Psoas muscle (tissue), 8 donors: Measurements from ENCODE around the gene ZSWIM6. TPM values are rescaled to one million over a fixed set of nuclear protein-coding genes. Genes with fewer than 3 reads are reported as not detected.

Source experiments
- ATAC-seq, 4 donors: fragments of 200-7000 bp; cut with Tn5 transposase; one replicate each; pipeline ENCODE4 v1.9.1; 2020; ENCODE audit warnings: moderate library complexity in 3 of 4, mild to moderate bottlenecking in 2 of 4
- DNase-seq, 2 donors: peaks; one replicate each; pipeline ENCODE4 v3.0.0-alpha.2; 2020
- H3K27ac ChIP-seq: fragments of 200-600 bp; one replicate; pipeline ENCODE4 v1.8.0; 2022
- H3K27me3 ChIP-seq, 3 donors: fragments of 200-600 bp in 1 of 3; one replicate each; pipeline versions ENCODE4 v1.6.1 to v1.8.0; 2013 to 2022; ENCODE audit warnings: low read length in 2 of 3, mild to moderate bottlenecking in 2 of 3, moderate library complexity in 1 of 3; ENCODE audit not compliant: insufficient read depth in 3 of 3
- H3K36me3 ChIP-seq, 2 donors: fragments of 200-600 bp in 1 of 2; one replicate each; pipeline versions ENCODE4 v1.6.1 to v1.8.0; 2013 to 2022; ENCODE audit warnings: low read depth in 1 of 2, mild to moderate bottlenecking in 1 of 2, moderate library complexity in 1 of 2; ENCODE audit not compliant: insufficient read depth in 1 of 2
- H3K4me1 ChIP-seq: fragments of 200-600 bp; one replicate; pipeline ENCODE4 v1.8.0; 2022
- H3K4me3 ChIP-seq: fragments of 200-600 bp; one replicate; pipeline ENCODE4 v1.8.0; 2022; ENCODE audit warnings: mild to moderate bottlenecking
- H3K9me3 ChIP-seq: fragments of 200-600 bp; one replicate; pipeline ENCODE4 v1.8.0; 2022
- WGBS, 3 donors: extraction: QIAGEN DNeasy Blood & Tissue Kit; methylation state at CpG; one replicate each; pipeline versions ENCODE4 v1.1.6 to v1.1.7; 2013; 5-methylcytosine and 5-hydroxymethylcytosine counted together
- intact Hi-C, 2 donors: fragments of 100-400 bp; cut with DNase I; formaldehyde crosslinking; loops; one replicate each; pipeline versions ENCODE4 v1.11.0 to v1.14.2; 2022
- polyA plus RNA-seq, 3 donors: library from polyadenylated mRNA; stranded (reverse); fragments of 200-250 nt; gene quantifications; one replicate each; pipeline ENCODE4 v1.2.3, GENCODE V29; 2013
- total RNA-seq, 4 donors: library from RNA; stranded (reverse); fragmentation: NEBNext Ultra II Directional in 2 of 4; extraction: Animal tissue kit (Norgen Biotek cat#: 25700) in 2 of 4; gene quantifications; one replicate each; pipeline versions ENCODE4 v1.2.1 to v1.2.4, GENCODE V29; 2021 to 2023
- TF ChIP-seq, protein P1 (sequence below): fragments of 200-600 bp; IDR thresholded peaks from one replicate; pipeline ENCODE4 v1.8.0; 2022; ENCODE audit warnings: antibody characterized with exemption
- donor health status: healthy with polysubstance abuse.
- donor health status: DM: no; HTN: no; CAD: no; lungs with moderate emphysema.
- donor health status: Bipolar disorder and iron deficiency.
- donor health status: healthy.
- donor health status: DM: yes; HTN: yes; CAD: no.
- donor health status: DM: no; HTN: no; CAD: no.
- donor health status: DM: no; HTN: no; CAD: no.
- donor health status: DM: yes; HTN: yes; CAD: no.

The ZSWIM6 gene
- total and polyA plus RNA-seq, 7 donors, result 1.4 to 6.3 (median 4.0) TPM

DNA sequence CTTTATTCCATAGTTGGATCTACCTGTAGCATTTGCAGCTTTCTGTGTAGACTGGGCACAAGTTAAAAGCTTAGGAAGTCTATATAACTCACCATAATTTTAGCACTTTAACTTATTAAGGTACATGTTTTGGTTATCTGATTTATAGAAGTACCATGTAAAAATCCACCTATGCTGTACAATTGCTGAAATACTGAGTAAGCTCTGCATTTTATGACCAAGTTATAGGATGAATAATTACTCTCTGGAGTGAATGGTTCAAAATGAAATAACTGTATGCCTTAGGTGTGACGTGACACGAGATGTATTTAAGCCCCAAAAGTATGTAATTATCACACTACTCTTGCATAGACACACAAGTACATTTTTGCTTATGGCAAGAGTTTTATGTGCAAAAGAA lies 22.1 kb downstream of the ZSWIM6 start:
- intact Hi-C loops, result no loop called here
- 88 to 96% (median 91%) methylated on average over 2 of the region's 2 CpGs for WGBS, 3 donors
- Histone ChIP-seq H3K9me3 (peaks cover 8% of the 10 kb centered on the region), H3K4me1 (peaks cover 21% of the 10 kb centered on the region), H3K36me3 (no peaks in the 10 kb centered on the region), H3K27ac (no peak overlapping the region), H3K4me3 (no peak overlapping the region), H3K27me3 (no peaks in the 10 kb centered on the region)
- TF ChIP-seq, protein P1, sequence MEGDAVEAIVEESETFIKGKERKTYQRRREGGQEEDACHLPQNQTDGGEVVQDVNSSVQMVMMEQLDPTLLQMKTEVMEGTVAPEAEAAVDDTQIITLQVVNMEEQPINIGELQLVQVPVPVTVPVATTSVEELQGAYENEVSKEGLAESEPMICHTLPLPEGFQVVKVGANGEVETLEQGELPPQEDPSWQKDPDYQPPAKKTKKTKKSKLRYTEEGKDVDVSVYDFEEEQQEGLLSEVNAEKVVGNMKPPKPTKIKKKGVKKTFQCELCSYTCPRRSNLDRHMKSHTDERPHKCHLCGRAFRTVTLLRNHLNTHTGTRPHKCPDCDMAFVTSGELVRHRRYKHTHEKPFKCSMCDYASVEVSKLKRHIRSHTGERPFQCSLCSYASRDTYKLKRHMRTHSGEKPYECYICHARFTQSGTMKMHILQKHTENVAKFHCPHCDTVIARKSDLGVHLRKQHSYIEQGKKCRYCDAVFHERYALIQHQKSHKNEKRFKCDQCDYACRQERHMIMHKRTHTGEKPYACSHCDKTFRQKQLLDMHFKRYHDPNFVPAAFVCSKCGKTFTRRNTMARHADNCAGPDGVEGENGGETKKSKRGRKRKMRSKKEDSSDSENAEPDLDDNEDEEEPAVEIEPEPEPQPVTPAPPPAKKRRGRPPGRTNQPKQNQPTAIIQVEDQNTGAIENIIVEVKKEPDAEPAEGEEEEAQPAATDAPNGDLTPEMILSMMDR, result no peak
- ATAC-seq, result no peak
- no peak for DNase-seq

DNA sequence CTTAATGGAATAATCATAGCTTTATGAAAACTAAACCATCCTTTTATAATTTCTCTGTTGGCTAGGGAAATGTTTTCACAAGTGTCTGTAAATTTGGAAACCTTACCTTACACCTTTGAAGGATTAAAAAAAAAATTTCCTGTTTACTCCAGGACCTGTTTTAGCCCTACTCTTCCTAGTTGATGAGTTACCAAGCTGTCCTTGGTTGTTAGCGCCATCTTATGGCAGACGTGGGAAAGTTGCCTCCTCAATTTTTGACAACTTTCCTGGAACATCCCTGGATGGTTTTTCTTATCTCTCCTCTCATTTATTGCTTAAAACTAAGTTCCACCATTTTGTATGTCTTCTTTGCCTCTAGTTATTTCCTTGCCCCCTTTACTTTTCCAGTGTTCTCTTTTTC lies 25.7 kb downstream of the ZSWIM6 start:
- Histone ChIP-seq H3K27ac (no peak overlapping the region), H3K36me3 (no peaks in the 10 kb centered on the region), H3K27me3 (no peaks in the 10 kb centered on the region), H3K4me3 (no peak overlapping the region), H3K4me1 (peaks cover 6% of the 10 kb centered on the region), H3K9me3 (peaks cover 8% of the 10 kb centered on the region)
- intact Hi-C loops, result no loop called here
- TF ChIP-seq, protein P1, result peak; percentile 12
- 41 to 46% (median 44%) methylated on average over 2 of the region's 2 CpGs for WGBS, 3 donors
- ATAC-seq (no peak), DNase-seq (no peak)

DNA sequence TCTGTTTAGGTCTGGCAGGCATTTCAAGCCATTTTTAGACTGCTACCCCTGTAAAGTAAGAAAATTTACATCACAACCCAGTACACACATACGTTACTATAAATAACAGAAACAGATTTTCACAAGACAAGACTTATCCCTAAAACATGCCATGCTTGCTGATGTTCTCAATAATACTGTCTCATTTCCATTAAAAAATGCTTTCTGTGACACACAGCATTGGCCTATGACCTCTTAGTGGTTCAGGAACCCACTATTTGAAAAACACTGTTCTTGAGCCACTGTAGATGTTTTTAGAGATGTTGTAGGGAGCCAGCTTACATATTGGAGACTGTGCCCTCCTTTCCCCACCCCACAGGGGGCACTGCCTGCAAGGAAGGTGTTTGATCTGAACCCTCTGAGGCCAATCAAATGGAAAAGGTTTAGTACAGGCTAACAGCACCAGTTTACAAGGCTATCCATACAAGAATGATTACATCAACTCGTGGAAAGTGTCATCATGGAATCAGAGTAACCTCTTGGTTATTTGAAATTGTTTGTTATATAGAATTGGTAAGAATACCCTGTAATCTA lies 30.8 kb downstream of the ZSWIM6 start:
- H3K36me3 ChIP-seq, result no peaks in the 10 kb centered on the region
- TF ChIP-seq, protein P1, result no peak
- H3K4me1 ChIP-seq, result peaks cover 9% of the 10 kb centered on the region
- intact Hi-C loops, result no loop called here
- H3K27ac ChIP-seq, result no peak overlapping the region
- 83 to 87% (median 83%) methylated on average over 2 of the region's 2 CpGs for WGBS, 3 donors
- H3K4me3 ChIP-seq, result no peak overlapping the region
- no peaks in the 10 kb centered on the region for H3K27me3 ChIP-seq
- DNase-seq (no peak), ATAC-seq (peak in 1 of 4 donors; percentile 42)
- H3K9me3 ChIP-seq, result no peaks in the 10 kb centered on the region

DNA sequence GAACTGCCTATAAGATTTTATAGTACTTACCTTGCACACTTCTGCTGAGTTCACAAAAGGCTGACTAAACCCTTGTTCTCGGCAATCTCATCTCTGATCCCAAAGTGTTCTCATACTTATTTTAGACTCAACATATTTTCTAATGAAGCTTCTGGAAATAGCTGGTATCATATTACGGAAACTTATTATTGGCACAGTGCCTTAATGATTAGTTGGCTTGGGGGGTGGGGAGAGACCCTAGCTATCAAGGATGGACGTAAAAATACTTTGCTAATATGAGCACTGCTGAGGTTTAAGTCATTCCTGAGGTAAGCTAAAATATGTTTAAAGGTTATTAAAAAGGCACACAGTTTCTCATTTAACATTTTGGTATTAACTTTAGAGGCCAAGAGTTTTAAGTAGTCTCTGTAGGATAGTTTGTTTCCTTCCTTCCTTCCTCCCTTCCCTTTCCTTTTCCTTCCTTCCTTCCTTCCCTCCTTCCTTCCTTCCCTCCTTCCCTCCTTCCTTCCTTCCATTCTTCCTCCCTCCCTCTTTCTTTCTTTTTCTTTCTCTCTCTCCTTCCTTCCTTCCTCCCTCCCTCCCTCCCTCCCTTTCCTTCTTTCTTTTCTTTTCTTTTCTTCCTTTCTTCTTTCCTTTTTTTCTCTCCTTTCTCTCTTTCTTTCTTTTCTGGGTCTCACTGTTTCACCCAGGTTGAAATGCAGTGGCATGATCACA lies 31.5 kb downstream of the ZSWIM6 start:
- no peaks in the 10 kb centered on the region for H3K9me3 ChIP-seq
- ATAC-seq (no peak), DNase-seq (no peak)
- H3K4me3 ChIP-seq, result no peak overlapping the region
- H3K36me3 ChIP-seq, result no peaks in the 10 kb centered on the region
- H3K27ac ChIP-seq, result no peak overlapping the region
- WGBS, 3 donors, result 68 to 88% (median 74%) methylated on average over 3 of the region's 3 CpGs
- TF ChIP-seq, protein P1, result no peak
- no peaks in the 10 kb centered on the region for H3K27me3 ChIP-seq
- intact Hi-C loops, result no loop called here
- H3K4me1 ChIP-seq, result peaks cover 9% of the 10 kb centered on the region
